ENCODE results near the gene LAMA2.

DNA sequence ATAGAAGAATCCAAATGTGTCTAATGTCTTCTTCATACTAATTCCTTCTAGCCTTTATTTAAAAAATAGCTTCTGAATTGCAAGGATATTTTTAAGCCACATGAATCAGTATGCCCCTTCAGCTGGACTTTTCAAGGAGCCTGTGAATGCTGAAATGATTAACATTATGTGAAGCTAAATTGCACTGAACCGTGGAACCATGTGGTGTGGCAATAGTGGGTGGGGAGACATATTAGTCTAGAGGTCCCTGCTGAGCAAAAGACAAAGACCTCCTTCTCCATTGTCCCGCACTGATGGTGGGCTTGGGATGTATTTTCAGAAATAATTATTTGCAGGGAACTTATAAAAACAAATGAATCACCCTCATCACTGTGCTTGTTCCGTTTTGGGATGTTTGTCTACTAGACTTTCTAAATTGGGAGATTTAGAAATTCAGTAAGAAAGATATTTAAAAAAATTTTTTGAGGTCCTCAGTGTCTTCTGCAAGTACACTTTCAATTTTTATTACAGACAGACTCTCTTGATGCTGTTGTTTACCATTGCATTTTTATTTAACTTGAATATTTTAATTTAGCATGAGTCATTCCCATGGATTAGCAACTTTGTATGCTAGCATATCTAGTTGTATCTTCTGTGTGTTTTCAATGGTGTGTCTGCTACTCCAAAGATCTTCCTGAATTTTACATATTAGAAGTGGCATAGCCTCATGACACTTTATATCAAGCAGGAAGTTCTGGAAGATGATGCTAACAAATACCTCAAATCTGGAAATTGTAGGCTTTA is 238.1 kb downstream of the LAMA2 start:
- no peak for TF ChIP-seq TAF1 (IDR thresholded peaks at IDR 0.05; ENCODE audit: low read depth)
- TF ChIP-seq, protein P1, sequence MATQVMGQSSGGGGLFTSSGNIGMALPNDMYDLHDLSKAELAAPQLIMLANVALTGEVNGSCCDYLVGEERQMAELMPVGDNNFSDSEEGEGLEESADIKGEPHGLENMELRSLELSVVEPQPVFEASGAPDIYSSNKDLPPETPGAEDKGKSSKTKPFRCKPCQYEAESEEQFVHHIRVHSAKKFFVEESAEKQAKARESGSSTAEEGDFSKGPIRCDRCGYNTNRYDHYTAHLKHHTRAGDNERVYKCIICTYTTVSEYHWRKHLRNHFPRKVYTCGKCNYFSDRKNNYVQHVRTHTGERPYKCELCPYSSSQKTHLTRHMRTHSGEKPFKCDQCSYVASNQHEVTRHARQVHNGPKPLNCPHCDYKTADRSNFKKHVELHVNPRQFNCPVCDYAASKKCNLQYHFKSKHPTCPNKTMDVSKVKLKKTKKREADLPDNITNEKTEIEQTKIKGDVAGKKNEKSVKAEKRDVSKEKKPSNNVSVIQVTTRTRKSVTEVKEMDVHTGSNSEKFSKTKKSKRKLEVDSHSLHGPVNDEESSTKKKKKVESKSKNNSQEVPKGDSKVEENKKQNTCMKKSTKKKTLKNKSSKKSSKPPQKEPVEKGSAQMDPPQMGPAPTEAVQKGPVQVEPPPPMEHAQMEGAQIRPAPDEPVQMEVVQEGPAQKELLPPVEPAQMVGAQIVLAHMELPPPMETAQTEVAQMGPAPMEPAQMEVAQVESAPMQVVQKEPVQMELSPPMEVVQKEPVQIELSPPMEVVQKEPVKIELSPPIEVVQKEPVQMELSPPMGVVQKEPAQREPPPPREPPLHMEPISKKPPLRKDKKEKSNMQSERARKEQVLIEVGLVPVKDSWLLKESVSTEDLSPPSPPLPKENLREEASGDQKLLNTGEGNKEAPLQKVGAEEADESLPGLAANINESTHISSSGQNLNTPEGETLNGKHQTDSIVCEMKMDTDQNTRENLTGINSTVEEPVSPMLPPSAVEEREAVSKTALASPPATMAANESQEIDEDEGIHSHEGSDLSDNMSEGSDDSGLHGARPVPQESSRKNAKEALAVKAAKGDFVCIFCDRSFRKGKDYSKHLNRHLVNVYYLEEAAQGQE (IDR thresholded peaks at IDR 0.05; ENCODE audit: low read depth): no peak
- TF ChIP-seq, protein P2, sequence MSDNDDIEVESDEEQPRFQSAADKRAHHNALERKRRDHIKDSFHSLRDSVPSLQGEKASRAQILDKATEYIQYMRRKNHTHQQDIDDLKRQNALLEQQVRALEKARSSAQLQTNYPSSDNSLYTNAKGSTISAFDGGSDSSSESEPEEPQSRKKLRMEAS (IDR thresholded peaks at IDR 0.05): no peak
- no peak for TF ChIP-seq EGR1 (IDR thresholded peaks at IDR 0.05)
- no peak for TF ChIP-seq CREB1 (IDR thresholded peaks at IDR 0.05; ENCODE audit: low read depth)
- no peak for TF ChIP-seq TEAD4 (IDR thresholded peaks at IDR 0.05)
- peak; percentile 48; the same call in 1 of the 2 replicates for TF ChIP-seq CEBPB (IDR thresholded peaks at IDR 0.05)
- no peak for TF ChIP-seq FOXM1 (IDR thresholded peaks at IDR 0.05; ENCODE audit: borderline replicate concordance, low read depth)
